Naive thymus-derived CD4-positive, alpha-beta T cell (primary cell): Measurements from ENCODE around the gene NCF4. TPM values are rescaled to one million over a fixed set of nuclear protein-coding genes. Genes with fewer than 3 reads are reported as not detected.
A peak's percentile ranks its signal among the peaks of the same experiment; 100 is the strongest.

ENCODE experiments used
- ATAC-seq: fragments of 150-1000 bp; cut with Tn5 transposase; 2 replicates; pipeline ENCODE4 v1.10.0; 2021; ENCODE audit warnings: mild to moderate bottlenecking, moderate library complexity
- CTCF ChIA-PET: fragments of 350-600 bp; sonication (Branson Sonifier 250); formaldehyde crosslinking; loops from one replicate; lab custom pipeline; 2021; ENCODE audit warnings: antibody characterized with exemption; lab: Charles Lee
- POLR2A ChIA-PET: fragments of 350-600 bp; sonication (Branson Sonifier 250); formaldehyde crosslinking; loops from one replicate; lab custom pipeline; 2021; ENCODE audit warnings: antibody characterized with exemption, inconsistent platforms; lab: Charles Lee
- DNase-seq, 9 donors: peaks; one replicate each; pipeline versions ENCODE4 v3.0.0 to v3.0.0-alpha.2; 2020 to 2022; ENCODE audit warnings: mixed read lengths in 1 of 9
- H3K27ac ChIP-seq: one replicate; pipeline ENCODE4 v1.7.0; 2013; ENCODE audit warnings: mild to moderate bottlenecking, low read depth, low read length, moderate library complexity
- H3K27me3 ChIP-seq, 2 donors: one replicate each; pipeline ENCODE4 v1.7.0; 2013; ENCODE audit warnings: low read length in 2 of 2, mild to moderate bottlenecking in 2 of 2, moderate library complexity in 2 of 2; ENCODE audit not compliant: control insufficient read depth in 2 of 2, insufficient read depth in 2 of 2
- H3K36me3 ChIP-seq, 3 experiments: 1 replicate in 2 of 3; 2 replicates in 1 of 3; pipeline ENCODE4 v1.7.0; 2013; ENCODE audit warnings: low read length in 3 of 3, mild to moderate bottlenecking in 3 of 3, moderate library complexity in 1 of 3; ENCODE audit not compliant: insufficient read depth in 3 of 3, control insufficient read depth in 2 of 3
- H3K4me1 ChIP-seq, 2 donors: one replicate each; pipeline ENCODE4 v1.7.0; 2013; ENCODE audit warnings: low read length in 2 of 2, mild to moderate bottlenecking in 2 of 2, moderate library complexity in 1 of 2; ENCODE audit not compliant: control insufficient read depth in 2 of 2, insufficient read depth in 2 of 2
- H3K4me3 ChIP-seq: 2 replicates; pipeline ENCODE4 v1.7.0; 2013; ENCODE audit warnings: mild to moderate bottlenecking, low read length
- H3K9me3 ChIP-seq, 3 experiments: 1 replicate in 2 of 3; 2 replicates in 1 of 3; pipeline ENCODE4 v1.7.0; 2013; ENCODE audit warnings: low read length in 3 of 3; ENCODE audit not compliant: control insufficient read depth in 2 of 3
- H3K27ac Mint-ChIP-seq, 9 donors: one replicate each; pipeline ENCODE4 v1.8.0; 2020 to 2022; ENCODE audit warnings: mixed read lengths in 9 of 9, mild to moderate bottlenecking in 8 of 9, moderate library complexity in 5 of 9, inconsistent platforms in 2 of 9
- H3K27me3 Mint-ChIP-seq, 5 donors: one replicate each; pipeline ENCODE4 v1.8.0; 2021 to 2022; ENCODE audit warnings: mixed read lengths in 5 of 5, mild to moderate bottlenecking in 1 of 5
- H3K36me3 Mint-ChIP-seq, 5 donors: one replicate each; pipeline ENCODE4 v1.8.0; 2020 to 2022; ENCODE audit warnings: mixed read lengths in 5 of 5, mild to moderate bottlenecking in 3 of 5, inconsistent platforms in 1 of 5
- H3K4me1 Mint-ChIP-seq, 7 donors: one replicate each; pipeline ENCODE4 v1.8.0; 2020 to 2022; ENCODE audit warnings: mixed read lengths in 7 of 7, mild to moderate bottlenecking in 3 of 7, inconsistent platforms in 1 of 7
- H3K4me3 Mint-ChIP-seq, 10 donors: one replicate each; pipeline ENCODE4 v1.8.0; 2020 to 2022; ENCODE audit warnings: mild to moderate bottlenecking in 10 of 10, mixed read lengths in 10 of 10, moderate library complexity in 6 of 10, inconsistent platforms in 2 of 10
- H3K9me3 Mint-ChIP-seq, 11 donors: one replicate each; pipeline ENCODE4 v1.8.0; 2020 to 2022; ENCODE audit warnings: mixed read lengths in 11 of 11, mild to moderate bottlenecking in 4 of 11, inconsistent platforms in 1 of 11, moderate library complexity in 1 of 11
- intact Hi-C, 2 donors: fragments of 100-400 bp; cut with micrococcal nuclease; formaldehyde crosslinking; loops; one replicate each; pipeline ENCODE4 v1.15.1; 2023
- polyA plus RNA-seq, 2 donors: library from polyadenylated mRNA; unstranded; fragments of 300-500 nt; fragmentation: Illumina TruSeq; gene quantifications; one replicate each; pipeline ENCODE4 v1.2.3, GENCODE V29; 2021
- total RNA-seq, 6 experiments: library from RNA in 5 of 6; stranded (reverse) in 5 of 6; gene quantifications; 1 replicate in 5 of 6; 2 replicates in 1 of 6; pipeline ENCODE4 v1.2.3 and lab custom pipeline; 2021 to 2026

Gene NCF4
- total and polyA plus RNA-seq, 7 experiments from 2014 or later = 0.24 to 57.1 (median 3.8) TPM

DNA sequence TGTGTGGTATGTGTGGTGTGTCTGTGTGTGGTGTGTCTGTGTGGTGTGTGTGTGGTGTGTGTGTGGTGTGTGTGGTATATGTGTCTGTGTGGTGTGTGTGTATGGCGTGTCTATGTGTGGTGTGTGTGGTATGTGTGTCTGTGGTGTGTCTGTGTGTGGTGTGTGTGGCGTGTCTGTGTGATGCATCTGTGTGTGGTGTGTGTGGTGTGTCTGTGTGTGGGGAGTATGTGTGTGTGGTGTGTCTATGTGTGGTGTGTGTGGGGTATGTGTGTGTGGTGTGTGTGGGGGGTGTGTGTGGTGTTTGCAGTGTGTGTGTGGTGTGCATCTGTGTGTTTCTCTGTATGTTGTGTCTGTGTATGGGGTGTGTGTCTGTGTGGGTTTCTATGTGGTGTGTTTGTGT is 36.2 kb upstream of the NCF4 start:
- CTCF ChIA-PET = no interaction called here
- no peaks in the 10 kb centered on the region for H3K36me3 Mint-ChIP-seq
- no peak overlapping the region for H3K4me3 ChIP-seq
- peaks cover 0 to 10% (median 5%) of the 10 kb centered on the region in 7 donors for H3K4me1 Mint-ChIP-seq
- H3K4me3 Mint-ChIP-seq = no peak overlapping the region
- intact Hi-C loops = no loop called here
- H3K36me3 ChIP-seq = no peaks in the 10 kb centered on the region
- DNase-seq (no peak), ATAC-seq (no peak)
- H3K27ac ChIP-seq = no peak overlapping the region
- peaks cover 26 to 49% (median 38%) of the 10 kb centered on the region in 5 donors for H3K27me3 Mint-ChIP-seq
- H3K27ac Mint-ChIP-seq = peak overlapping the region in 1 of 9 donors; percentile 13
- H3K9me3 ChIP-seq = no peaks in the 10 kb centered on the region
- POLR2A ChIA-PET = no interaction called here
- no peaks in the 10 kb centered on the region for H3K4me1 ChIP-seq
- H3K27me3 ChIP-seq = peaks cover 0 to 4% of the 10 kb centered on the region in 2 donors
- no peaks in the 10 kb centered on the region for H3K9me3 Mint-ChIP-seq

DNA sequence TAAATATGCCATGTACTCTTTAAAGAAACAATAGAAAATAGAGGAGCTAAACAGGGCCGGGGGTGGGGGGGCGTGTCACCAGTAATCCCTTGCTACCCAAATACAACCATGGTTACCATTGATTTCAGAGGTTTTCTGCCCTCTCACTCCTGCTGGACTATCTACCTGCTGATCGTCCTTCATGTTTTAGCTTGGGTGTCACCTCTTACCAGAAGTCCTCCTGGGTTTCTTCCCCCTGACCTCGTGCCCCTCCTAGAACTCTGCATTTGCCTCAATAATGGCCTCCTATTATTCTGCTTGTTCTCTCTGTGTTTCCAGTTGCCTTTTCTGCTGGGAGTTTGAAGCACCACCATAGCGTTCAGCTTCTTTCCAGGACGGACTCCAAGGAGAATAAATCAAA is 34.5 kb upstream of the NCF4 start:
- Mint-ChIP-seq H3K4me1 (peaks cover 12 to 26% (median 17%) of the 10 kb centered on the region in 7 donors), H3K4me3 (no peak overlapping the region), H3K27me3 (peaks cover 16 to 54% (median 39%) of the 10 kb centered on the region in 5 donors), H3K36me3 (no peaks in the 10 kb centered on the region), H3K27ac (no peak overlapping the region), H3K9me3 (no peaks in the 10 kb centered on the region)
- DNase-seq (no peak), ATAC-seq (no peak)
- ChIA-PET POLR2A (no interaction called here), CTCF (no interaction called here)
- Histone ChIP-seq H3K36me3 (no peaks in the 10 kb centered on the region), H3K27ac (no peak overlapping the region), H3K4me3 (no peak overlapping the region), H3K27me3 (peaks cover 0 to 4% of the 10 kb centered on the region in 2 donors), H3K4me1 (peaks cover 5 to 14% of the 10 kb centered on the region in 2 donors), H3K9me3 (no peaks in the 10 kb centered on the region)
- intact Hi-C loops = no loop called here

DNA sequence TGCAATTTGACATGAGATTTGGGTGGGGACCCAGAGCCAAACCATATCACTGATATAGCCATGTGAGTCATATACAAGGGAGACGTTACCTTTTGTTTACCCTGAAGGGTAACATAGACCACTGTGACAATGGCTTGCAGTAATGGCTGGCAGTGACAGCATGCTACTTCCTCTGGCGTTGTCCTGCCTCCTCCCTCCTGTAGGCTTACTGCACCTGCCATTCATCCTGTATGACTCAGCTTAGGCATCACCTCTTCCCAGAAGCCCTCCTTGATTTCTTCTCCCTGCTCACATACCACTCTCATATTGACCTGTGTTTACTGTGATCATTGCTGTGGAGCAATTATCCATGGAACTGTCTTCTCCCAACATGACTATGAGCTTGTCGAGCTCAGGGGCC is 32.0 kb upstream of the NCF4 start:
- Histone ChIP-seq H3K27me3 (peaks cover 0 to 4% of the 10 kb centered on the region in 2 donors), H3K27ac (no peak overlapping the region), H3K4me3 (no peak overlapping the region), H3K9me3 (no peaks in the 10 kb centered on the region), H3K36me3 (no peaks in the 10 kb centered on the region), H3K4me1 (peaks cover 5 to 15% of the 10 kb centered on the region in 2 donors)
- no peak for DNase-seq
- Mint-ChIP-seq H3K4me3 (no peak overlapping the region), H3K27ac (no peak overlapping the region), H3K27me3 (peaks cover 16 to 65% (median 50%) of the 10 kb centered on the region in 5 donors), H3K9me3 (peaks cover 0 to 5% (median 0%) of the 10 kb centered on the region in 11 donors), H3K36me3 (peaks cover 0 to 4% (median 4%) of the 10 kb centered on the region in 5 donors), H3K4me1 (peaks cover 14 to 30% (median 25%) of the 10 kb centered on the region in 7 donors)
- intact Hi-C loops = no loop called here
- ATAC-seq = no peak
- POLR2A ChIA-PET = no interaction called here
- CTCF ChIA-PET = interaction anchor here (1.0 kb wide), 1 partner anchor 72 kb away, joined by 3 read pairs; no protein-coding TSS in a partner anchor

DNA sequence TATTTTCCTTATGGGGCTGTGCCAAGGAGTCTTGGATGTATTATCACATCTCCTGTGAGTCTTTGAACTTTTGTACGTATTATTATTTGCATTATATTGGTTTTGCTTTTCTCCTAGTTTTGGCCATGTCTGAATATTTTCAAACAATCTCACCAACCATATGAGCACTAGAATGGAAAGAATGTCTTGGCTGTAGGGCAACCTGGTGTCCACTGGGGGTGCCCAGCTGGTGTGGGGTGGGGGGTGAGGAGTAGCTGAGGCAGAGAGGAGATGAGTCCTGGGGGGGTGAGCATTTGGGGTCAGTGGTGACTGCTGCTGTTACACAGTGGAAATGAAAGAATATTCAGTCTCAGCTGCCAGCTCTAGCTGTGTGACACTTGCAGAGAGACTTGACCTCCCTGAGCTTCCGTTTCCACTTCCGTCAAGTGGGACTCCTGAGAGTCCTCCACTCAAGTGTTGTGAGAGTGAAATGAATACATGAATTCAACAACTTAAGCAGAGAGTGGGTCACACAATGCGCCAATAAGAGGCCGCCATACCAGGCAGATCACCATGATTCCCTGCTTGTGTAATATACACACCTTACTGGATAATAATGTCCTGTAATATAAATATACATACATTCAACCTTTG is 31.3 kb upstream of the NCF4 start:
- intact Hi-C loops = no loop called here
- POLR2A ChIA-PET = no interaction called here
- Histone ChIP-seq H3K27me3 (peaks cover 0 to 4% of the 10 kb centered on the region in 2 donors), H3K9me3 (no peaks in the 10 kb centered on the region), H3K4me3 (no peak overlapping the region), H3K4me1 (peaks cover 5 to 15% of the 10 kb centered on the region in 2 donors), H3K36me3 (no peaks in the 10 kb centered on the region), H3K27ac (no peak overlapping the region)
- H3K4me1 Mint-ChIP-seq = peaks cover 14 to 30% (median 25%) of the 10 kb centered on the region in 7 donors
- peaks cover 18 to 63% (median 51%) of the 10 kb centered on the region in 5 donors for H3K27me3 Mint-ChIP-seq
- peaks cover 0 to 4% (median 4%) of the 10 kb centered on the region in 5 donors for H3K36me3 Mint-ChIP-seq
- CTCF ChIA-PET = interaction anchor here (1.0 kb wide), 1 partner anchor 73 kb away, joined by 3 read pairs; no protein-coding TSS in a partner anchor
- H3K4me3 Mint-ChIP-seq = no peak overlapping the region
- peaks cover 0 to 5% (median 0%) of the 10 kb centered on the region in 11 donors for H3K9me3 Mint-ChIP-seq
- no peak for ATAC-seq
- H3K27ac Mint-ChIP-seq = no peak overlapping the region
- no peak for DNase-seq

DNA sequence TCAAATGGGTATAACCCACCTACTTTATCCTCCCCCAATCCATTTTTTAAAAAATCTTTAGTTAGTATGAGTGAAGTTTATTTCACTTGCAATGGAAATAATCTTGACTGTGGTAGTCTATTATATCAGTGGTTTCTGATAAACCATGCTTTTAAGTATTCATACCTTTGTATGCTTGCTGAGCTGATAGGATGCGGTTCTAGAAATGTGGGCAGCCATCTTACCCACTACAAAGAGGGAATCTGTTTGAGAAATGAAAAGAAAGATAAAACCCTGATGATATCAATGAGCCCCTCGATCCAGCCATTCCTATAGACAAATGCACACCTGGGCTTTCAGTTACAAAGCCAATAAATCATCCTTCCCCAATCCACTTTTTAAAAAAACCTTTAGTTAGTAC is 30.2 kb upstream of the NCF4 start:
- ChIA-PET POLR2A (no interaction called here), CTCF (no interaction called here)
- Histone ChIP-seq H3K27me3 (peaks cover 0 to 4% of the 10 kb centered on the region in 2 donors), H3K4me3 (no peak overlapping the region), H3K4me1 (peaks cover 5 to 15% of the 10 kb centered on the region in 2 donors), H3K9me3 (no peaks in the 10 kb centered on the region), H3K36me3 (no peaks in the 10 kb centered on the region), H3K27ac (no peak overlapping the region)
- Mint-ChIP-seq H3K4me1 (peaks cover 14 to 30% (median 25%) of the 10 kb centered on the region in 7 donors), H3K9me3 (peaks cover 0 to 5% (median 0%) of the 10 kb centered on the region in 11 donors), H3K27ac (no peak overlapping the region), H3K27me3 (peaks cover 21 to 58% (median 47%) of the 10 kb centered on the region in 5 donors), H3K36me3 (peaks cover 0 to 4% (median 4%) of the 10 kb centered on the region in 5 donors), H3K4me3 (peak overlapping the region in 5 of 10 donors; percentile 3 to 41 (median 17))
- DNase-seq (peak in 7 of 9 donors; percentile 10 to 44 (median 35)), ATAC-seq (peak; percentile 48)
- intact Hi-C loops = no loop called here

DNA sequence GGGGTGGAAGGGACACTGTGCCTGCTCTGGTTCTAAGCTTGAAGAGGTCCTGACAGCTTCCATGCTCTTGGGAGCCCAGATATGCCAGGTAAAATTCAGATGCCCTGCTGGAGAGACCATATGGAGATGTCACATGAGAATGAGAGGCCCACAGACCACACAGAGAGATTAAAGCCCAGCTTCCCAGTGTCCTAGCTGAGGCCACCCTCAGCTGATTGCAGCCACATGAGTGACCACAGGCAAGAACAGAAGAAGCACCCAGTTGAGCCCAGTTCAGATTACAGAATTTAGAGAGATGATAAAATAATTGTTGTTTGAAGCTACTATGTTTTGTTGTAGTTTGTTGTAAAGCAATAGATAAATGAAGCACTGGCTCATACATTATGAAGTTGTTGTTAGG is 29.6 kb upstream of the NCF4 start:
- DNase-seq = no peak
- Mint-ChIP-seq H3K4me3 (peak overlapping the region in 4 of 10 donors; percentile 3 to 41 (median 14)), H3K27ac (peak overlapping the region in 1 of 9 donors; percentile 59), H3K4me1 (peaks cover 14 to 30% (median 25%) of the 10 kb centered on the region in 7 donors), H3K9me3 (peaks cover 0 to 5% (median 0%) of the 10 kb centered on the region in 11 donors), H3K27me3 (peaks cover 21 to 58% (median 47%) of the 10 kb centered on the region in 5 donors), H3K36me3 (peaks cover 0 to 4% (median 4%) of the 10 kb centered on the region in 5 donors)
- peaks cover 0 to 4% of the 10 kb centered on the region in 2 donors for H3K27me3 ChIP-seq
- H3K36me3 ChIP-seq = no peaks in the 10 kb centered on the region
- no peak overlapping the region for H3K27ac ChIP-seq
- H3K4me1 ChIP-seq = peaks cover 5 to 15% of the 10 kb centered on the region in 2 donors
- intact Hi-C loops = no loop called here
- ChIA-PET CTCF (no interaction called here), POLR2A (no interaction called here)
- H3K4me3 ChIP-seq = no peak overlapping the region
- no peaks in the 10 kb centered on the region for H3K9me3 ChIP-seq
- no peak for ATAC-seq
